Suprapubic skin (tissue), 4 donors: ENCODE results near the gene SCRN1.

Experiments
- CTCF ChIP-seq, 2 donors: fragments of 200-600 bp in 1 of 2; fragments of 450-650 bp in 1 of 2; sonication (generic) in 1 of 2; IDR thresholded peaks; one replicate each; pipeline ENCODE4 v1.5.1; 2016 to 2019; ENCODE audit warnings: antibody characterized with exemption in 2 of 2, mild to moderate bottlenecking in 1 of 2, moderate library complexity in 1 of 2
- POLR2A ChIP-seq, 2 donors: fragments of 450-650 bp; IDR thresholded peaks; one replicate each; pipeline ENCODE4 v1.6.1; 2017; ENCODE audit warnings: antibody characterized with exemption in 2 of 2, mild to moderate bottlenecking in 2 of 2, moderate library complexity in 2 of 2
- POLR2AphosphoS5 ChIP-seq, 3 donors: sonication (generic); formaldehyde crosslinking; IDR thresholded peaks; one replicate each; pipeline ENCODE4 v1.6.1; 2017; ENCODE audit warnings: antibody characterized with exemption in 3 of 3

GRCh38 chr7:29988424-29989256, 961 bp downstream of the SCRN1 start:
- TF ChIP-seq CTCF (IDR thresholded peaks at IDR 0.05), result no peak
- TF ChIP-seq POLR2A (IDR thresholded peaks at IDR 0.05), result peak in 1 of 2 donors; percentile 37
- TF ChIP-seq POLR2AphosphoS5 (IDR thresholded peaks at IDR 0.05), result no peak
